Hematopoietic multipotent progenitor cell treated with erythropoietin and hydrocortisone succinate and interleukin-3 and kit ligand, for 8 days (in vitro differentiated cells): Measurements from ENCODE around the gene GXYLT2.
"Not testable (repeated sequence)": the region's sequence is repeated elsewhere in the genome, so short reads cannot be mapped to it uniquely, and the experiment has no call there.

Source experiments
- DNase-seq: peaks from one replicate; pipeline ENCODE4 v3.0.0-alpha.2; 2015

Gene GXYLT2

DNA sequence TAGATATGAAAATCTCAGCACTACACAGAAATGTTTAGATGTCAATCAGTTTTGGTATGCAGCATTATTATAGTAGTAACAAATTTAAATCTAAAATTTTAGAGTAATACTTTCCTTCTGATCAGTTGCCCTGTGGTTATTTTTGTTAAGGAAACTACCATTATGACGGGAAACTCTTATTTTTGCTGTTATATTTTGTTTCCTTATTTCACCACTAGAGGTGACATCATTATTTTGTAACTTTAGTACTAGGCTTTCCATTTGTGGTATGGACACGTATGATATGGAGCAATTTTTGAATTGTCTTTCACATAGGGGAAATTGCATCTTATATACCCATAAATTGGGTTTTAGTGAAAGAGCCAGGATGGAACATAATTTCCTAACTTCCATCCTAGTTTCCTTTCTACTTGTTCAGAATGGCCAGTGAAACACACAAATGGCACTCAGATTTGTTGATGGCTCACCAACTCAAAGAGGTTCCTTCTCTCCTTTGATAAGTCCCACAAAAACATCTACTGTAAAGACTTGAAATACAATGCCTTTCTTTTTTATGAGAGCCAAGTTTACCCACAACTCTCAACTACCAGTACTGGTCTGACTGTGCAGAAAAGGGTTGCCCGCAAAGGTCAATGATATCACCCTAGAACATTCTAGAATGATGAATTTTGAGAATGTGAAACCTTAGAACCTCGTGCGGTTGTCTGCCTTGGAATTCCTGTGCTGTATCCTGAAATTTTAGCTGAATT lies 89.4 kb downstream of the GXYLT2 start:
- no peak for DNase-seq

- no peak for DNase-seq
Measured at GRCh38 chr3:72982609-72983366, 94.9 kb downstream of the GXYLT2 start.

DNA sequence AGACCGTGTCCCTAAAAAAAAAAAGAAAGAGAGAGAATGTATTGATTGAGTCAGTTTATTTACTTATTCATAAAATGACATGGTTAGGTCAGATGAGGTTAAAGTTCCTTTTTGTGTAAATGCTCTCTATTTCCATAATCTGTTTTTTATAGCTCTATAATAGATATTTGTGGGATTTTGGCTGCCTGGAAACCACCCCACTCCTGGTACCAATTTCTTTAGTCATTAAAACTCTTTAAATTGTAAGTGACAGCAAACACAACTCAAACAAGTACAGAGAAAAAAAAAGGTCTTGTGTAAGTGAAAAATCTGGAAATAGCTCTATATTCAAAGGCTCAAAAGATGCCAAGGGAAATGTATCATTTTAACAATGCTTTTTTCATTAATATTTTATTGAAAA lies 97.7 kb downstream of the GXYLT2 start:
- DNase-seq = no peak

GRCh38 chr3:72990701-72991395 lies 103.0 kb downstream of the GXYLT2 start:
- no peak for DNase-seq

DNA sequence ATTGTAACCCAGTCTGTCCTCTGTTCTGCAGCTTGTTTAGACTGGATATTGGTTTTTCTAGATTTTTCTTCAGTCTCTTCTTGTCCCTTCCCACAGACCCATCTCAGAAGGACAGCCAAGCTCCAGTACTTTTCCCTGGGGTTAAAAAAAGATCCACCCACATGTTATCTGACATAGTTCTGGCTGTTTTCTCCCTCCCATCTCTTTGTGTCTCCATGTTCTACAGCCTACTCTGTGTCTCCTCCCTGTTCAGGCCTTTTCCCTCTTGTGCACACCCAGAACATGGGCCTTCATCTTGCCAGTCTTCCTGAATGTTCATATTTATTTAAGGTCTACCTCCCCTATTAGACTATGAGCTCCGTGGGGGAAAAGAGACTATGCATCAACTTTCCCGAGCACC lies 103.7 kb downstream of the GXYLT2 start:
- DNase-seq = no peak

- DNase-seq = no peak
Measured at GRCh38 chr3:72993391-72993790, 105.5 kb downstream of the GXYLT2 start.

DNA sequence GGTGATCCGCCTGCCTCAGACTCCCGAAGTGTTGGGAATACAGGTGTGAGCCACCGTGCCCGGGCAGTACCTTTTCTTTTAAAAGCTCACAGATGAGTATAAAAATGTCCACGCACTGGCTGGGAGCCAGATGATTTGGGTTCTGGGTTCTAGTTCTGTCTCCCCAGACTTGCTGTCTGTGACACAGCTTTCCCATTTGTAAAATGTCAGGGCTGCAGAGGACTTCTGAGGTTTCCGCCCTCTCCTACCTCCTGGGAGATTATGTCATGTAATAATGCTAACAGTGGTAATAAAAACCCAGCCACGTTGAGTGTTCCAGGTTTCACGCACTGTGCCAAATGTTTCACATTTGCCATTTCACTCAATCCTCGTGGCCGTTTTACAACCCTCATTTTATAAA lies 107.5 kb downstream of the GXYLT2 start:
- no peak for DNase-seq

DNA sequence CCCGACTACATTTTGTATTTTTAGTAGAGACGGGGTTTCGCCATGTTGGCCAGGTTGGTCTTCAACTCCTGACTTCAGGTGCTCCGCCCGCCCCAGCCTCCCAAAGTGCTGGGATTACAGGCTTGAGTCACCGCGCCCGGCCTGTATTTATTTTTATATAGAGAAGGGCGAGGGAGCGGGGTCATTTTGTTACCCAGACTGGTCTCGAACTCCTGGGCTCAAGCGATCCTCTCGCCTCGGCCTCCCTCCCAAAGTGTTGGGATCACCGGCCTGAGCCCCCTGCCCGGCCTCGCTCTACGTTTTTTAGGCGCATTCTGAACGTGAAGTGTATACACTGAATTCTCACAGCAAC lies 108.3 kb downstream of the GXYLT2 start:
- DNase-seq = no peak

GRCh38 chr3:72996473-72997333 lies 108.9 kb downstream of the GXYLT2 start, which contains the start of gene PPP4R2:
Gene PPP4R2 (plus strand): TSS chr3:72996811. CDS start chr3:72997038, 227 bp downstream.
- peak; percentile 89 for DNase-seq

DNA sequence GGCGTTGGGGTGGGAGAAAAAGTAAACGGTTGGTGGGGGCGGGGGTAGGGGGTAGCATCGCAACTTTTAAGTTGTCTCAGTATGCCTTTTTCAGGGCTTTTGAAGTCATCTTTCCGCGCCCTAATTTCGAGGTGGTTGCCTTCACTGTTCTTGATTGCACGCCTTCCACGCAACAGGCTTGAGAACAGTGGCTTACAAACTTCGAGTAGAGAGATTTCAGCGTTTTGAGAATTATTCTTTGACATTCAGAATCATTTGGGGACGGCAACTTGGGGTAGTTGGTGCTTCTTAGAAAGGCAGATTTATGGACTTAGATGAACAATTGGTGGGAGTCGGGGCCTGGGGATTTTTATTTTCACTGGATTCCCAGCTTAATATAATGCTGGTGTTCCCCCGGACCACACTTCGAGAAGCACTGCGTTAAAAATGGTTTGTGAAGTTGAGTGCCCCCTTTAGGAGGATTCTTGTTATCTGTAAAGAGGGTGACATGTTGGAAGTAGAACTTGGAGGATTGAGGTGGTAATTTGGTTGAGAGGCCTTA lies 109.6 kb downstream of the GXYLT2 start:
- DNase-seq = peak; percentile 81

- peak; percentile 10 for DNase-seq
Measured at GRCh38 chr3:72998466-72998865, 110.6 kb downstream of the GXYLT2 start.

DNA sequence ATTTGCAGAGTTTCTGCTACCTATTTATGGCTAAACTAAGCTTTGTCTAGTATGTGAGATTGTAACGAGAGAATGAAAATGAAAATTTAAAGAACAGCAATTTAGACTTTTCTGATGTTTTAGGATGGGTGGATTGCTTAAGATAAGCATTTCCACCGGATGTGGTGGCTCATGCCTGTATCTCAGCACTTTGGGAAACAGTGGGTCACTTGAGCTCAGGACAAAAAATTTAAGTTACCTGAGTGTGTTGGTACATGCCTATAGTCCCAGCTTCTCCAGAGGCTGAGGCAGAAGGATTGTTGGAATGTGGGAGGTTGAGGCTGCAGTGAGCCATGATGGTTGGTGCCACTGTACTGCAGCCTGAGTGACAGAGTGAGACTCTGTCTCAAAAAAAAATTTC lies 112.1 kb downstream of the GXYLT2 start:
- peak; percentile 16 for DNase-seq

DNA sequence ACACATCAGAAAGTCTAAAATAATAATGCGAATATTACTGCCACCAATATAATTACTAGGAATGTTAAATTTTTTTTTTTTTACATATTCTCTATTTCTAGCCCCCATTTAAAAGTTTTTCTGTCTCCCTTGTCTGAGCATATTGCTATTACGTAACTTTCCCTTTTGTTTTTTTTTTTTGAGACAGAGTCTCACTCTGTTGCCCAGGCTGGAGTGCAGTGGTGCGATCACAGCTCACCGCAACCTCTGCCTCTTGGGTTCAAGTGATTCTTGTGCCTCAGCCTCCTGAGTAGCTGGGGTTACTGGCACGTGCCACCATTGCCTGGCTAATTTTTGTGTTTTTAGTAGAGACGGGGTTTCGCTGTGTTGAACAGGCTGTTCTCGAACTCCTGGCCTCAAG lies 115.2 kb downstream of the GXYLT2 start:
- DNase-seq = not testable (repeated sequence)

GRCh38 chr3:73004316-73004715 lies 116.5 kb downstream of the GXYLT2 start:
- DNase-seq = no peak

DNA sequence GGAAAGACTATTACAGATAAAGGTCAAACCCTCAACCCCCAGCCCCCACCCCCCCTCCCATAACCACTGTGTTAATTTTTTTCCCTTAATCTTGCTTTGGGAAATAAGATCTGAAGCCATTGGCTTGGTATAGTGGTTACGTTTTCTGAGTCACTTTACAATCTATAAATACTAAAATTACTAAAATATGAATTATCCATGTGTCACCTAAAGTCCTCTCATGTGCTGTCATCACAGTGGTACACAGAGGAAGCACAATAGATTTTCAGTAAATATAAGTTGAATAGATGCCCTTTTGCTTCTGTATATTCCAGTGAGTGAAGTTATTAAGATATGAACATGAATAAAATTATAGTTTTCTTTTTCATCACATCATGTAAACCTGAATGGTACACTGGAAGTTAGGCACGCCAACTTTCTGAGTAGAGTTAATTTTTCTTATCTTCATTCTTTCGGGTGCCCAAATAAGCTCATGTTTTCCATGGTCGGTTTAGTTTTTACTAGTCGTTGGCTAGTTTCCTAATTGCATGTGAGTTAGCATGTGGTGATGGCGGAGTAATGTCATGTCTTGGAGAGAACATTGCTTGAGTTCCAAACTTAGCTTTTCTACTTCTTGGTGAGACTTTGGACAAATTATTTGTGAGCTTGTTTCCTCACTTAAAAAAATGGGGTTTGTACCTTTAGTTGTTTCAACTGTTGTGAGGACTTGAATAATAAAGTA lies 120.3 kb downstream of the GXYLT2 start:
- DNase-seq = no peak

- DNase-seq = no peak
Measured at GRCh38 chr3:73009008-73009407, 121.2 kb downstream of the GXYLT2 start.

- DNase-seq = no peak
Measured at GRCh38 chr3:73009750-73010149, 121.9 kb downstream of the GXYLT2 start.

GRCh38 chr3:73010158-73010557 lies 122.3 kb downstream of the GXYLT2 start:
- DNase-seq = no peak

- DNase-seq = no peak
Measured at GRCh38 chr3:73018298-73018697, 130.5 kb downstream of the GXYLT2 start.

DNA sequence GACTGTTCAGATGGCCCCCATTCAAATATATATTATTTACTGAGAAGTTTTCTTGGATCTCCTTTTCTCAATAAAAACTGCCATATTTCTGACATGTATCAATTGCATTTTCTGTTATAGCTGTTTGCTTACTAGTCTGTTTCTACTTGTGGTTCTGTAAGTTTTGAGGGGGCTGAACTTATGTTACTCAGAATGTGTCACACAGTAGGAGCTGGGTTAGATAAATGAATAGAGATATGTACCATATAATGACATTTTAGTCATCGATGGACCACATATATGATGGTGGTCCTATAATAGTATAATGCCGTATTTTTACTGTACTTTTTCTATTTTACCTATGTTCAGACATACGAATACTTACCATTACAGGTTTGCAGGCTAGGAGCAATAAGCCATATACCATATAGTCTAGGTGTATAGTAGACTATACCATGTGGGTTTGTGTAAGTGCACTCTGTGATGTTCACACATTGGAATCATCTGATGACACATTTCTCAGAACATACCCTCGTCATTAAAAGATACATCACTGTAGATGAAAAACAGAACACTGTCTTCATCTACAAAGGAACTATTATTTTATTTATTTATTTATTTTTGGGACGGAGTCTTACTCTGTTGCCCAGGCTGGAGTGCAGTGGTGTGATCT lies 131.1 kb downstream of the GXYLT2 start:
- DNase-seq = no peak

GRCh38 chr3:73021301-73021835 lies 133.5 kb downstream of the GXYLT2 start:
- no peak for DNase-seq
